ENCODE data around the gene ARMC2.

DNA sequence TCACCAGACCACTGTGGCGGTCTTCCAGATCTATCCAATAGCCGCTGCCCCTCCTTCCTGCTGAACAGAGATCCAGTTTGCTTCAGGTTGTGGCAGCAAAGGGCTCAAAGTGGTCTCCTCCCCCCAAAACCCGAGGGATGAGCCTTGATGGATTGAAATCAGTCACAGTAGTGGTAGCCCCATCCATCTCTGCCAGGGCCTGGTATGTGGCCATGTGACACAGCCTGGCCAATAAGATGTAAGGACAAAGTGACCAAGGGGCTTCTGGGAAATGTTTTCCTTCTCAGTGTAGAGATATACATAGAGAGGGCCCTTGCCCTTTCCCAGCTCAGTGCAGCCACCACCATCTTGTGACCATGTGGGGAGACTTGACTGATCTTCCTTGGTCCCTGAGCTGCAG lies 4.1 kb upstream of the ARMC2 start:
- TF ChIP-seq, protein P1, sequence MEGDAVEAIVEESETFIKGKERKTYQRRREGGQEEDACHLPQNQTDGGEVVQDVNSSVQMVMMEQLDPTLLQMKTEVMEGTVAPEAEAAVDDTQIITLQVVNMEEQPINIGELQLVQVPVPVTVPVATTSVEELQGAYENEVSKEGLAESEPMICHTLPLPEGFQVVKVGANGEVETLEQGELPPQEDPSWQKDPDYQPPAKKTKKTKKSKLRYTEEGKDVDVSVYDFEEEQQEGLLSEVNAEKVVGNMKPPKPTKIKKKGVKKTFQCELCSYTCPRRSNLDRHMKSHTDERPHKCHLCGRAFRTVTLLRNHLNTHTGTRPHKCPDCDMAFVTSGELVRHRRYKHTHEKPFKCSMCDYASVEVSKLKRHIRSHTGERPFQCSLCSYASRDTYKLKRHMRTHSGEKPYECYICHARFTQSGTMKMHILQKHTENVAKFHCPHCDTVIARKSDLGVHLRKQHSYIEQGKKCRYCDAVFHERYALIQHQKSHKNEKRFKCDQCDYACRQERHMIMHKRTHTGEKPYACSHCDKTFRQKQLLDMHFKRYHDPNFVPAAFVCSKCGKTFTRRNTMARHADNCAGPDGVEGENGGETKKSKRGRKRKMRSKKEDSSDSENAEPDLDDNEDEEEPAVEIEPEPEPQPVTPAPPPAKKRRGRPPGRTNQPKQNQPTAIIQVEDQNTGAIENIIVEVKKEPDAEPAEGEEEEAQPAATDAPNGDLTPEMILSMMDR (IDR thresholded peaks at IDR 0.05; ENCODE audit: low read depth, low read length) = no peak
- TF ChIP-seq, protein P2, sequence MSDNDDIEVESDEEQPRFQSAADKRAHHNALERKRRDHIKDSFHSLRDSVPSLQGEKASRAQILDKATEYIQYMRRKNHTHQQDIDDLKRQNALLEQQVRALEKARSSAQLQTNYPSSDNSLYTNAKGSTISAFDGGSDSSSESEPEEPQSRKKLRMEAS (IDR thresholded peaks at IDR 0.05; ENCODE audit: low read depth, low read length) = no peak
